Measurements from ENCODE around the gene NUDT15. TPM values are rescaled to one million over a fixed set of nuclear protein-coding genes. Genes with fewer than 3 reads are reported as not detected.

NUDT15 gene
- polyA plus RNA-seq, 1 donor from 2014 or later, result 23.0 TPM

DNA sequence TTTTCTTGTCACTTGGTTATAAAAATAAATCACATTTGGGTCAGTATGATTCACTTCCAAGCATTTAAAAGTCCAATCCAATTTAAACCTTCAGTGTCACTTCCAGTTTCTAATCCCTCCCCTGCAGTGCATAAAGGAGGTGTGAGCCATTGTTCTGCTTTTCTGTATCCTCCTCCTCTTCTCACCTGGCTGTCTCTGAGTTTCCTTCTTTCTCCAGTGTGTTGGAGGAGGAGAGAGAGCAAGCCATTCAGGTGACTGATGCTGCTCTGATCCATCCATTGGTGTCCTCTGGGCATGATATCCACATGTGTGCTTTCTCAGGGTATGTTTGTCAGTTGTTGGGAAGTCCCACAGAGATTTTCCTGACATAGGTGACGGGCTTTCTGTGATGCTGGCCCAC, 1.2 kb downstream of the NUDT15 start:
- no peak for TF ChIP-seq TAF1 (IDR thresholded peaks at IDR 0.05; ENCODE audit: low read depth)
- TF ChIP-seq, protein P1, sequence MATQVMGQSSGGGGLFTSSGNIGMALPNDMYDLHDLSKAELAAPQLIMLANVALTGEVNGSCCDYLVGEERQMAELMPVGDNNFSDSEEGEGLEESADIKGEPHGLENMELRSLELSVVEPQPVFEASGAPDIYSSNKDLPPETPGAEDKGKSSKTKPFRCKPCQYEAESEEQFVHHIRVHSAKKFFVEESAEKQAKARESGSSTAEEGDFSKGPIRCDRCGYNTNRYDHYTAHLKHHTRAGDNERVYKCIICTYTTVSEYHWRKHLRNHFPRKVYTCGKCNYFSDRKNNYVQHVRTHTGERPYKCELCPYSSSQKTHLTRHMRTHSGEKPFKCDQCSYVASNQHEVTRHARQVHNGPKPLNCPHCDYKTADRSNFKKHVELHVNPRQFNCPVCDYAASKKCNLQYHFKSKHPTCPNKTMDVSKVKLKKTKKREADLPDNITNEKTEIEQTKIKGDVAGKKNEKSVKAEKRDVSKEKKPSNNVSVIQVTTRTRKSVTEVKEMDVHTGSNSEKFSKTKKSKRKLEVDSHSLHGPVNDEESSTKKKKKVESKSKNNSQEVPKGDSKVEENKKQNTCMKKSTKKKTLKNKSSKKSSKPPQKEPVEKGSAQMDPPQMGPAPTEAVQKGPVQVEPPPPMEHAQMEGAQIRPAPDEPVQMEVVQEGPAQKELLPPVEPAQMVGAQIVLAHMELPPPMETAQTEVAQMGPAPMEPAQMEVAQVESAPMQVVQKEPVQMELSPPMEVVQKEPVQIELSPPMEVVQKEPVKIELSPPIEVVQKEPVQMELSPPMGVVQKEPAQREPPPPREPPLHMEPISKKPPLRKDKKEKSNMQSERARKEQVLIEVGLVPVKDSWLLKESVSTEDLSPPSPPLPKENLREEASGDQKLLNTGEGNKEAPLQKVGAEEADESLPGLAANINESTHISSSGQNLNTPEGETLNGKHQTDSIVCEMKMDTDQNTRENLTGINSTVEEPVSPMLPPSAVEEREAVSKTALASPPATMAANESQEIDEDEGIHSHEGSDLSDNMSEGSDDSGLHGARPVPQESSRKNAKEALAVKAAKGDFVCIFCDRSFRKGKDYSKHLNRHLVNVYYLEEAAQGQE (IDR thresholded peaks at IDR 0.05; ENCODE audit: borderline replicate concordance), result no peak
- TF ChIP-seq, protein P2, sequence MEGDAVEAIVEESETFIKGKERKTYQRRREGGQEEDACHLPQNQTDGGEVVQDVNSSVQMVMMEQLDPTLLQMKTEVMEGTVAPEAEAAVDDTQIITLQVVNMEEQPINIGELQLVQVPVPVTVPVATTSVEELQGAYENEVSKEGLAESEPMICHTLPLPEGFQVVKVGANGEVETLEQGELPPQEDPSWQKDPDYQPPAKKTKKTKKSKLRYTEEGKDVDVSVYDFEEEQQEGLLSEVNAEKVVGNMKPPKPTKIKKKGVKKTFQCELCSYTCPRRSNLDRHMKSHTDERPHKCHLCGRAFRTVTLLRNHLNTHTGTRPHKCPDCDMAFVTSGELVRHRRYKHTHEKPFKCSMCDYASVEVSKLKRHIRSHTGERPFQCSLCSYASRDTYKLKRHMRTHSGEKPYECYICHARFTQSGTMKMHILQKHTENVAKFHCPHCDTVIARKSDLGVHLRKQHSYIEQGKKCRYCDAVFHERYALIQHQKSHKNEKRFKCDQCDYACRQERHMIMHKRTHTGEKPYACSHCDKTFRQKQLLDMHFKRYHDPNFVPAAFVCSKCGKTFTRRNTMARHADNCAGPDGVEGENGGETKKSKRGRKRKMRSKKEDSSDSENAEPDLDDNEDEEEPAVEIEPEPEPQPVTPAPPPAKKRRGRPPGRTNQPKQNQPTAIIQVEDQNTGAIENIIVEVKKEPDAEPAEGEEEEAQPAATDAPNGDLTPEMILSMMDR (IDR thresholded peaks at IDR 0.05; ENCODE audit: poor library complexity, severe bottlenecking), result no peak
- no peak for TF ChIP-seq EP300 (conservative IDR thresholded peaks at IDR 0.05; ENCODE audit: poor library complexity, severe bottlenecking)
- TF ChIP-seq EZH2 (IDR thresholded peaks at IDR 0.05; ENCODE audit: borderline replicate concordance, insufficient read depth, low read length, poor library complexity, severe bottlenecking), result no peak
- Histone ChIP-seq H3K4me3 (ENCODE audit: low read length) (peak overlapping the region; percentile 80), H2AFZ (ENCODE audit: low read depth, low read length) (peak overlapping the region; percentile 62), H3K9me3 (ENCODE audit: low read length) (no peaks in the 10 kb centered on the region), H3K79me2 (replicated peaks; ENCODE audit: insufficient read depth, low read length) (peaks cover 5% of the 10 kb centered on the region), H3K9me2 (ENCODE audit: insufficient read depth, low read length) (no peaks in the 10 kb centered on the region), H3K27ac (ENCODE audit: low read length) (peak overlapping the region; percentile 94), H3K36me3 (ENCODE audit: insufficient read depth, low read length) (no peaks in the 10 kb centered on the region), H4K20me1 (ENCODE audit: insufficient read depth) (no peaks in the 10 kb centered on the region), H3K27me3 (ENCODE audit: insufficient read depth, low read depth, low read length) (no peaks in the 10 kb centered on the region), H3K9ac (ENCODE audit: low read length) (no peak overlapping the region), H3K4me2 (ENCODE audit: low read length) (no peak overlapping the region), H3F3A (ENCODE audit: insufficient read depth, low read length, poor library complexity, severe bottlenecking) (peaks cover 3% of the 10 kb centered on the region)

DNA sequence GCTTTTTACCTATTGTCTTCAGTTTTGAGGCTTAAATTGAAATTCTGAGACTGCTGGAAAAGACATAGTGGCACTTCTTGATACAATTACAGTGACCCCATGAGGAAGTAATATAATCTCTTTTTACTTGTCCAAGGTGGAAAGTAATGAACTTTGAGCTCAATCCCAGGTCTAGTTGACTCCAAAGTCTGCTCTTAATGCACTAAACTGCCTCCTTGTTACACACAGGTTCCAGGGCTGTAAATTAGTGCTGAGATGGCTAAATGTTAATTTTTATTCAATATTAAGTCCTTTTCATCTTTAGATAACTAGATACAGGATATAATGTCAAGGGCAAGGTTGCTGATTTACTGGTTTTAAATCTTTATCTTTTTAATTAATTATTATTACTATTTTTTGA, 2.5 kb downstream of the NUDT15 start:
- no peaks in the 10 kb centered on the region for H3K9me3 ChIP-seq (ENCODE audit: low read length)
- no peaks in the 10 kb centered on the region for H4K20me1 ChIP-seq (ENCODE audit: insufficient read depth)
- H3K9ac ChIP-seq (ENCODE audit: low read length), result no peak overlapping the region
- no peak overlapping the region for H2AFZ ChIP-seq (ENCODE audit: low read depth, low read length)
- no peaks in the 10 kb centered on the region for H3K36me3 ChIP-seq (ENCODE audit: insufficient read depth, low read length)
- TF ChIP-seq SMC3 (conservative IDR thresholded peaks at IDR 0.05; ENCODE audit: poor library complexity) (no peak), TAF1 (IDR thresholded peaks at IDR 0.05; ENCODE audit: low read depth) (no peak), RAD21 (conservative IDR thresholded peaks at IDR 0.05) (no peak), MXI1 (conservative IDR thresholded peaks at IDR 0.05; ENCODE audit: poor library complexity, severe bottlenecking) (no peak), POLR2AphosphoS5 (IDR thresholded peaks at IDR 0.05) (no peak), EZH2 (IDR thresholded peaks at IDR 0.05; ENCODE audit: borderline replicate concordance, insufficient read depth, low read length, poor library complexity, severe bottlenecking) (no peak), EP300 (conservative IDR thresholded peaks at IDR 0.05; ENCODE audit: poor library complexity, severe bottlenecking) (no peak)
- TF ChIP-seq, protein P1 (IDR thresholded peaks at IDR 0.05; ENCODE audit: borderline replicate concordance), result no peak
- TF ChIP-seq, protein P2 (IDR thresholded peaks at IDR 0.05; ENCODE audit: poor library complexity, severe bottlenecking), result no peak
- no peak overlapping the region for H3K27ac ChIP-seq (ENCODE audit: low read length)
- H3K79me2 ChIP-seq (replicated peaks; ENCODE audit: insufficient read depth, low read length), result peaks cover 5% of the 10 kb centered on the region
- peaks cover 3% of the 10 kb centered on the region for H3F3A ChIP-seq (ENCODE audit: insufficient read depth, low read length, poor library complexity, severe bottlenecking)
- H3K27me3 ChIP-seq (ENCODE audit: insufficient read depth, low read depth, low read length), result no peaks in the 10 kb centered on the region
- no peak overlapping the region for H3K4me3 ChIP-seq (ENCODE audit: low read length)
- no peaks in the 10 kb centered on the region for H3K9me2 ChIP-seq (ENCODE audit: insufficient read depth, low read length)
- H3K4me2 ChIP-seq (ENCODE audit: low read length), result no peak overlapping the region
